H9 (cell line): ENCODE results near the gene ADORA2B. TPM values are rescaled to one million over a fixed set of nuclear protein-coding genes. Genes with fewer than 3 reads are reported as not detected.

ENCODE experiments used
- DNase-seq: peaks from one replicate; pipeline ENCODE4 v3.0.0-alpha.2; 2017
- H2AFZ ChIP-seq: one replicate; pipeline ENCODE4 v1.6.1; 2013; ENCODE audit warnings: mild to moderate bottlenecking, low read length, control low read depth, moderate library complexity
- H2AK5ac ChIP-seq: 2 replicates; pipeline ENCODE4 v1.6.1; 2013; ENCODE audit warnings: low read length, control low read depth, mixed read lengths; ENCODE audit not compliant: insufficient read length
- H2BK120ac ChIP-seq: one replicate; pipeline ENCODE4 v1.6.1; 2013; ENCODE audit warnings: low read depth, mild to moderate bottlenecking, low read length, control low read depth, inconsistent platforms; ENCODE audit not compliant: poor library complexity, severe bottlenecking
- H2BK12ac ChIP-seq: 2 replicates; pipeline ENCODE4 v1.6.1; 2013; ENCODE audit warnings: low read length, control low read depth, mixed read lengths, low read depth; ENCODE audit not compliant: insufficient read length
- H2BK15ac ChIP-seq: 2 replicates; pipeline ENCODE4 v1.6.1; 2013; ENCODE audit warnings: low read depth, low read length, control low read depth
- H2BK20ac ChIP-seq: one replicate; pipeline ENCODE4 v1.6.1; 2013; ENCODE audit warnings: low read depth, mild to moderate bottlenecking, low read length, control low read depth, inconsistent platforms; ENCODE audit not compliant: poor library complexity, severe bottlenecking
- H2BK5ac ChIP-seq: 2 replicates; pipeline ENCODE4 v1.6.1; 2013; ENCODE audit warnings: low read length, control low read depth, mixed read lengths; ENCODE audit not compliant: insufficient read length
- H3K14ac ChIP-seq: 2 replicates; pipeline ENCODE4 v1.6.1; 2013; ENCODE audit warnings: low read length, control low read depth; ENCODE audit not compliant: insufficient read depth
- H3K18ac ChIP-seq: 2 replicates; pipeline ENCODE4 v1.6.1; 2013; ENCODE audit warnings: low read depth, mild to moderate bottlenecking, mixed read lengths, low read length, control low read depth; ENCODE audit not compliant: insufficient read length
- H3K23ac ChIP-seq: 2 replicates; pipeline ENCODE4 v1.6.1; 2013; ENCODE audit warnings: low read length, control low read depth, mixed read lengths, low read depth; ENCODE audit not compliant: insufficient read length
- H3K23me2 ChIP-seq: 2 replicates; pipeline ENCODE4 v1.6.1; 2013; ENCODE audit warnings: low read depth, mild to moderate bottlenecking, mixed read lengths, low read length, control low read depth; ENCODE audit not compliant: insufficient read length, poor library complexity, severe bottlenecking
- H3K27ac ChIP-seq: 2 replicates; pipeline ENCODE4 v1.5.1; 2013; ENCODE audit warnings: low read length, control low read depth, mixed read lengths, low read depth; ENCODE audit not compliant: insufficient read length
- H3K27me3 ChIP-seq: 2 replicates; pipeline ENCODE4 v1.6.1; 2013; ENCODE audit warnings: low read length, control low read depth, inconsistent platforms; ENCODE audit not compliant: insufficient read depth
- H3K4ac ChIP-seq: 2 replicates; pipeline ENCODE4 v1.6.1; 2013; ENCODE audit warnings: low read depth, mild to moderate bottlenecking, control low read depth, inconsistent platforms, low read length, moderate library complexity
- H3K4me1 ChIP-seq: 2 replicates; pipeline ENCODE4 v1.6.1; 2013; ENCODE audit warnings: low read length, control low read depth, inconsistent platforms; ENCODE audit not compliant: insufficient read depth
- H3K4me2 ChIP-seq: 2 replicates; pipeline ENCODE4 v1.6.1; 2013; ENCODE audit warnings: low read length, control low read depth, mixed read lengths; ENCODE audit not compliant: insufficient read length, insufficient read depth
- H3K56ac ChIP-seq: 2 replicates; pipeline ENCODE4 v1.6.1; 2013; ENCODE audit warnings: low read depth, mild to moderate bottlenecking, mixed read lengths, low read length, control low read depth; ENCODE audit not compliant: insufficient read length
- H3K79me1 ChIP-seq: 2 replicates; pipeline ENCODE4 v1.6.1; 2013; ENCODE audit warnings: low read depth, mild to moderate bottlenecking, moderate library complexity, low read length, control low read depth, inconsistent platforms; ENCODE audit not compliant: insufficient read depth, poor library complexity, severe bottlenecking
- H3K79me2 ChIP-seq: 2 replicates; pipeline ENCODE4 v1.6.1; 2013; ENCODE audit warnings: low read length, control low read depth, inconsistent platforms; ENCODE audit not compliant: insufficient read depth
- H3K9ac ChIP-seq: 2 replicates; pipeline ENCODE4 v1.6.1; 2013; ENCODE audit warnings: low read length, control low read depth, mixed read lengths; ENCODE audit not compliant: insufficient read length; ENCODE audit errors: extremely low read depth
- H3K9me3 ChIP-seq: one replicate; pipeline ENCODE4 v1.6.1; 2013; ENCODE audit warnings: low read depth, low read length, inconsistent platforms; ENCODE audit not compliant: control insufficient read depth
- H3T11ph ChIP-seq: one replicate; pipeline ENCODE4 v1.6.1; 2013; ENCODE audit warnings: mild to moderate bottlenecking, low read length, control low read depth, inconsistent platforms
- H4K20me1 ChIP-seq: one replicate; pipeline ENCODE4 v1.6.1; 2013; ENCODE audit not compliant: control insufficient read depth, insufficient read length, insufficient read depth
- H4K5ac ChIP-seq: 2 replicates; pipeline ENCODE4 v1.6.1; 2013; ENCODE audit warnings: low read depth, mild to moderate bottlenecking, mixed read lengths, low read length, control low read depth; ENCODE audit not compliant: insufficient read length
- H4K8ac ChIP-seq: replicated peaks from 2 replicates; pipeline ENCODE4 v1.6.1; 2013; ENCODE audit warnings: low read length, control low read depth, mixed read lengths, low read depth; ENCODE audit not compliant: insufficient read length
- H4K91ac ChIP-seq: 2 replicates; pipeline ENCODE4 v1.6.1; 2013; ENCODE audit warnings: low read depth, mild to moderate bottlenecking, moderate library complexity, mixed read lengths, low read length, control low read depth; ENCODE audit not compliant: insufficient read length
- H3K27ac Mint-ChIP-seq, 3 experiments: 2 replicates in 2 of 3; 3 replicates in 1 of 3; pipeline ENCODE4 v1.8.0; 2020 to 2021; ENCODE audit warnings: mixed read lengths in 3 of 3, mild to moderate bottlenecking in 1 of 3, moderate library complexity in 1 of 3
- H3K27me3 Mint-ChIP-seq: 2 replicates; pipeline ENCODE4 v1.8.0; 2021; ENCODE audit warnings: low read depth, mild to moderate bottlenecking, moderate library complexity, mixed read lengths
- H3K36me3 Mint-ChIP-seq, 3 experiments: 2 replicates in 2 of 3; 3 replicates in 1 of 3; pipeline ENCODE4 v1.8.0; 2020 to 2021; ENCODE audit warnings: low read depth in 3 of 3, mixed read lengths in 3 of 3; ENCODE audit not compliant: insufficient read depth in 1 of 3
- H3K4me1 Mint-ChIP-seq, 2 experiments: 2 replicates each; pipeline ENCODE4 v1.8.0; 2020; ENCODE audit warnings: mixed read lengths in 2 of 2
- H3K4me3 Mint-ChIP-seq, 2 experiments: 2 replicates in 1 of 2; 3 replicates in 1 of 2; pipeline ENCODE4 v1.8.0; 2020 to 2021; ENCODE audit warnings: mild to moderate bottlenecking in 2 of 2, mixed read lengths in 2 of 2, moderate library complexity in 1 of 2
- H3K9me3 Mint-ChIP-seq, 2 experiments: 2 replicates in 1 of 2; 3 replicates in 1 of 2; pipeline ENCODE4 v1.8.0; 2020; ENCODE audit warnings: mild to moderate bottlenecking in 2 of 2, mixed read lengths in 2 of 2, moderate library complexity in 1 of 2
- WGBS: extraction: QIAGEN DNeasy Blood & Tissue Kit; methylation state at CpG from one replicate; pipeline ENCODE4 v1.1.7; 2013; ENCODE audit warnings: missing lambda C conversion rate, low lambda C conversion rate, mixed read lengths; ENCODE audit not compliant: insufficient read length; ENCODE audit errors: extremely low coverage; 5-methylcytosine and 5-hydroxymethylcytosine counted together
- total RNA-seq: library from RNA; stranded (reverse); gene quantifications from 2 replicates; pipeline ENCODE4 v1.2.1, GENCODE V29; 2021
- TF ChIP-seq, protein P1 (sequence below): fragments of 200-600 bp; sonication (generic); conservative IDR thresholded peaks from 3 replicates; pipeline ENCODE4 v1.8.0; 2021; ENCODE audit warnings: antibody characterized with exemption, mild to moderate bottlenecking

The ADORA2B gene
- total RNA-seq, 1 experiment from 2014 or later: 3.1 TPM

DNA sequence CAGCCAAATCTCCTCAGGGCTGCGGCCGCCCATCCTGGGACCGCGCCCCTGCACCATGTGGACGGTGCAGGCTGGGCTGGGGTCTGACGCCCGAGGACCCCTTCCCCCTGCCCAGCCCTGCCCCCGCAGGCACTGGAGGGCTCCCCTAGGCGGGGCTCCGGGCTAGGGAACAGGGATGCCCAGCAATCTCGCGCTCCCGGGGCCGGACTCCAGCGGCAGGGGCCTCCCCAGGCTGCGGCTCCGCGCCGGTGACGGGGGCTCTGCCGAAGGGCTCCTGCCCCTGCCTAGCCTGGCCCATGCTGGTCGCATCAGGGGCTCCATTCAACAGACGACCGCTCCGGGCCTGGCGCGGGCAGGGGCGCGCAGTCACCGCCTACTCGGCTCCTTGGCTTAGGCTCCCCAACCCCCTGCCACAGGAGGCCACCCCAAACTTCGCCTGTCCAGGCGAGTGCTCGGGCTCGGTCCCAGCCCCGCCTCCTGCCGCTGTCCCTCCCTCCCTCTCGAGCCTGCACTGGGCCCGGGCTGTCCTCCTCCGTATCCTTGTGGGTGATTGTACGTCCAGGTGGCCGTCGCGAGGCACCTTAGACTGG lies 27.4 kb upstream of the ADORA2B start:
- no peak overlapping the region for H3K9ac ChIP-seq
- H2BK20ac ChIP-seq: no peak overlapping the region
- TF ChIP-seq, protein P1, sequence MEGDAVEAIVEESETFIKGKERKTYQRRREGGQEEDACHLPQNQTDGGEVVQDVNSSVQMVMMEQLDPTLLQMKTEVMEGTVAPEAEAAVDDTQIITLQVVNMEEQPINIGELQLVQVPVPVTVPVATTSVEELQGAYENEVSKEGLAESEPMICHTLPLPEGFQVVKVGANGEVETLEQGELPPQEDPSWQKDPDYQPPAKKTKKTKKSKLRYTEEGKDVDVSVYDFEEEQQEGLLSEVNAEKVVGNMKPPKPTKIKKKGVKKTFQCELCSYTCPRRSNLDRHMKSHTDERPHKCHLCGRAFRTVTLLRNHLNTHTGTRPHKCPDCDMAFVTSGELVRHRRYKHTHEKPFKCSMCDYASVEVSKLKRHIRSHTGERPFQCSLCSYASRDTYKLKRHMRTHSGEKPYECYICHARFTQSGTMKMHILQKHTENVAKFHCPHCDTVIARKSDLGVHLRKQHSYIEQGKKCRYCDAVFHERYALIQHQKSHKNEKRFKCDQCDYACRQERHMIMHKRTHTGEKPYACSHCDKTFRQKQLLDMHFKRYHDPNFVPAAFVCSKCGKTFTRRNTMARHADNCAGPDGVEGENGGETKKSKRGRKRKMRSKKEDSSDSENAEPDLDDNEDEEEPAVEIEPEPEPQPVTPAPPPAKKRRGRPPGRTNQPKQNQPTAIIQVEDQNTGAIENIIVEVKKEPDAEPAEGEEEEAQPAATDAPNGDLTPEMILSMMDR: no peak
- H2BK120ac ChIP-seq: no peak overlapping the region
- Mint-ChIP-seq H3K27ac (peak overlapping the region in 2 of 3 experiments; percentile 53 to 88; a peak in 3 of 7 replicates), H3K27me3 (no peaks in the 10 kb centered on the region), H3K4me3 (no peak overlapping the region), H3K4me1 (peaks cover 2 to 4% of the 10 kb centered on the region in 2 experiments; a peak in 3 of 4 replicates), H3K9me3 (peaks cover 7 to 9% of the 10 kb centered on the region in 2 experiments; a peak in 4 of 5 replicates), H3K36me3 (peaks cover 0 to 6% (median 0%) of the 10 kb centered on the region in 3 experiments; a peak in 1 of 7 replicates)
- no peak overlapping the region for H2AK5ac ChIP-seq
- no peaks in the 10 kb centered on the region for H4K20me1 ChIP-seq
- H2BK12ac ChIP-seq: no peak overlapping the region
- peak overlapping the region; percentile 49 for H3K18ac ChIP-seq
- no peak overlapping the region for H4K91ac ChIP-seq
- H3K23me2 ChIP-seq: no peaks in the 10 kb centered on the region
- H3T11ph ChIP-seq: no peak overlapping the region
- H3K4me2 ChIP-seq: no peak overlapping the region
- H3K23ac ChIP-seq: no peak overlapping the region
- DNase-seq: peak; percentile 72
- no peaks in the 10 kb centered on the region for H3K79me1 ChIP-seq
- H2BK15ac ChIP-seq: no peak overlapping the region
- H3K79me2 ChIP-seq: no peaks in the 10 kb centered on the region
- no peak overlapping the region for H2BK5ac ChIP-seq
- no peaks in the 10 kb centered on the region for H3K4me1 ChIP-seq
- H4K5ac ChIP-seq: no peak overlapping the region
- WGBS: no CpG with 5 or more reads among the region's 44 CpGs
- H4K8ac ChIP-seq: no peak overlapping the region
- H2AFZ ChIP-seq: no peak overlapping the region
- peaks cover 3% of the 10 kb centered on the region for H3K9me3 ChIP-seq
- no peak overlapping the region for H3K14ac ChIP-seq
- H3K27me3 ChIP-seq: no peaks in the 10 kb centered on the region
- H3K4ac ChIP-seq: no peak overlapping the region
- no peak overlapping the region for H3K27ac ChIP-seq
- H3K56ac ChIP-seq: no peak overlapping the region
